ENCODE data around the gene PRICKLE2.

PRICKLE2 gene

GRCh38 chr3:64268926-64269325 is 43.7 kb upstream of the PRICKLE2 start:
- no peaks in the 10 kb centered on the region for H4K20me1 ChIP-seq (ENCODE audit: insufficient read depth, low read length)
- H3K27ac ChIP-seq (ENCODE audit: low read depth, low read length, poor library complexity, severe bottlenecking) = no peak overlapping the region
- no peaks in the 10 kb centered on the region for H3K9me2 ChIP-seq (ENCODE audit: low read depth, low read length)
- TF ChIP-seq CTCF (IDR thresholded peaks at IDR 0.05; ENCODE audit: low read length) = no peak
- no peak for TF ChIP-seq EZH2 (IDR thresholded peaks at IDR 0.05; ENCODE audit: borderline replicate concordance, low read length)
- H3K4me1 ChIP-seq (ENCODE audit: insufficient read depth, low read length, severe bottlenecking) = no peaks in the 10 kb centered on the region
- no peaks in the 10 kb centered on the region for H3K27me3 ChIP-seq (ENCODE audit: insufficient read depth, low read length)
- no peak overlapping the region for H2AFZ ChIP-seq (ENCODE audit: low read length)
- H3K9me3 ChIP-seq (ENCODE audit: low read length) = no peaks in the 10 kb centered on the region
- no peak overlapping the region for H3K4me3 ChIP-seq (ENCODE audit: low read depth, low read length, poor library complexity, severe bottlenecking)
- no peak overlapping the region for H3K9ac ChIP-seq (ENCODE audit: low read length)
- H3F3A ChIP-seq (ENCODE audit: insufficient read depth, low read length) = no peaks in the 10 kb centered on the region
- H3K36me3 ChIP-seq (ENCODE audit: insufficient read depth, low read length) = no peaks in the 10 kb centered on the region
- H3K79me2 ChIP-seq (ENCODE audit: insufficient read depth, low read length) = no peaks in the 10 kb centered on the region
- H3K4me2 ChIP-seq (ENCODE audit: low read length) = no peak overlapping the region

GRCh38 chr3:64267721-64268604 is 42.7 kb upstream of the PRICKLE2 start:
- Histone ChIP-seq H3K79me2 (ENCODE audit: insufficient read depth, low read length) (no peaks in the 10 kb centered on the region), H3K9me2 (ENCODE audit: low read depth, low read length) (no peaks in the 10 kb centered on the region), H3K4me2 (ENCODE audit: low read length) (no peak overlapping the region), H3K27me3 (ENCODE audit: insufficient read depth, low read length) (no peaks in the 10 kb centered on the region), H3K36me3 (ENCODE audit: insufficient read depth, low read length) (no peaks in the 10 kb centered on the region), H2AFZ (ENCODE audit: low read length) (no peak overlapping the region), H3K9me3 (ENCODE audit: low read length) (no peaks in the 10 kb centered on the region), H3K27ac (ENCODE audit: low read depth, low read length, poor library complexity, severe bottlenecking) (no peak overlapping the region), H3F3A (ENCODE audit: insufficient read depth, low read length) (no peaks in the 10 kb centered on the region), H3K9ac (ENCODE audit: low read length) (no peak overlapping the region), H3K4me1 (ENCODE audit: insufficient read depth, low read length, severe bottlenecking) (no peaks in the 10 kb centered on the region), H3K4me3 (ENCODE audit: low read depth, low read length, poor library complexity, severe bottlenecking) (no peak overlapping the region), H4K20me1 (ENCODE audit: insufficient read depth, low read length) (no peaks in the 10 kb centered on the region)
- TF ChIP-seq EZH2 (IDR thresholded peaks at IDR 0.05; ENCODE audit: borderline replicate concordance, low read length) = no peak

GRCh38 chr3:64266983-64267382 is 41.7 kb upstream of the PRICKLE2 start:
- no peak overlapping the region for H2AFZ ChIP-seq (ENCODE audit: low read length)
- H3K9me3 ChIP-seq (ENCODE audit: low read length) = no peaks in the 10 kb centered on the region
- no peaks in the 10 kb centered on the region for H4K20me1 ChIP-seq (ENCODE audit: insufficient read depth, low read length)
- H3K27ac ChIP-seq (ENCODE audit: low read depth, low read length, poor library complexity, severe bottlenecking) = no peak overlapping the region
- no peak overlapping the region for H3K4me2 ChIP-seq (ENCODE audit: low read length)
- H3K36me3 ChIP-seq (ENCODE audit: insufficient read depth, low read length) = no peaks in the 10 kb centered on the region
- TF ChIP-seq CTCF (IDR thresholded peaks at IDR 0.05; ENCODE audit: low read length) (no peak), EZH2 (IDR thresholded peaks at IDR 0.05; ENCODE audit: borderline replicate concordance, low read length) (no peak)
- no peaks in the 10 kb centered on the region for H3K4me1 ChIP-seq (ENCODE audit: insufficient read depth, low read length, severe bottlenecking)
- no peaks in the 10 kb centered on the region for H3K9me2 ChIP-seq (ENCODE audit: low read depth, low read length)
- no peaks in the 10 kb centered on the region for H3K27me3 ChIP-seq (ENCODE audit: insufficient read depth, low read length)
- H3K79me2 ChIP-seq (ENCODE audit: insufficient read depth, low read length) = no peaks in the 10 kb centered on the region
- H3F3A ChIP-seq (ENCODE audit: insufficient read depth, low read length) = no peaks in the 10 kb centered on the region
- H3K4me3 ChIP-seq (ENCODE audit: low read depth, low read length, poor library complexity, severe bottlenecking) = no peak overlapping the region
- H3K9ac ChIP-seq (ENCODE audit: low read length) = no peak overlapping the region
